GM19193 (cell line): ENCODE measurements around the gene KCNC4.

Source experiments
- POLR2A ChIP-seq: IDR thresholded peaks from 4 replicates; pipeline ENCODE4 v1.6.1; 2011; ENCODE audit not compliant: insufficient read depth, insufficient read length; ENCODE audit errors: extremely low read depth

KCNC4 gene

DNA sequence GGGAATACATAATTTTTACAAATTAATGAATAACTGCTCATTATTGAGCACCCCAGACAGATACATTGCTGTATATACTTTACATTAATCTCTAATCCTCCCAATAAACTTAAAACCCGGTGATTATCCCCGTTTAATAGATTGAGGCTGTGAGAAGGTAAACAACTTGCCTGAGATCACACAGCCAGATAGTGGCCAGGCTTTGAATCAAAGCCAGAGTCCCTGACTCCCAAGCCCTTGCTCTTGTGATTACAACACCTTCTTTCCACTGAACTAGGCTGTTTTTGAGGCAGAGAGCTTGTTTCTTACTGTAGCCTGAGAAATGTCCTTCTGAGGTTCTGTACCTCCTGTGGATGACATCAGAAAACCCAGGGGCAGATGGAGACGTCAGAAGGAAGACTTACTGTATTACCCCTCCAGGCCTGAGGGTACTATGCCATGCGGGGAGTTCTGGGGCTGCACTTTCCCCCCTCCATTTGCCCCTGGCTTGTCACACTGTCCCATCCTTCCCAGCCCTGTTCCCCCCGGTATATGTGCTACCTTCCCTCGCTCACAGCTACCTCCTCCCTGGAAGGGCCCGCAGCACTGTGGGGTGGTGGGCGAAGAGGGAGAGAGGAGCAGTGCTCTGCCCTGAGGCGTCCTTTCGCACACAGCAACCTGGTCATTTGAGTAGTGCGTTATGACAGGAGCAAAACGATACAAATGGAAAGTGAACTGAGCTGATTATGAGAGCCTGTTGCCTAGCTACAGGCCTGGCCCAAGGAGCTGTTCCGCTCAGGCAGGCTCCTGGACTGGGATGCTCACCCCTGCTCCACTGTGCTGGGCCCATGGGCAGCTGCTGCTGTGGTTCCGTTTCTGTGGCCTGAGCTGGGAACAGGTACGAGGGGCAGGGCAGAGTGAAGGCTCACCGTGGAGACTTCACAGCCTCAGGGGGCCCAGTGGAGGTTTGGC is 4.6 kb downstream of the KCNC4 start:
- no peak for TF ChIP-seq POLR2A

GRCh38 chr1:110215621-110216515 is 5.8 kb downstream of the KCNC4 start:
- no peak for TF ChIP-seq POLR2A

- TF ChIP-seq POLR2A, result no peak
Measured at GRCh38 chr1:110216844-110217444, 6.8 kb downstream of the KCNC4 start.

GRCh38 chr1:110218137-110218536 is 8.0 kb downstream of the KCNC4 start:
- TF ChIP-seq POLR2A, result no peak

- TF ChIP-seq POLR2A, result no peak
Measured at GRCh38 chr1:110218739-110219138, 8.6 kb downstream of the KCNC4 start.

DNA sequence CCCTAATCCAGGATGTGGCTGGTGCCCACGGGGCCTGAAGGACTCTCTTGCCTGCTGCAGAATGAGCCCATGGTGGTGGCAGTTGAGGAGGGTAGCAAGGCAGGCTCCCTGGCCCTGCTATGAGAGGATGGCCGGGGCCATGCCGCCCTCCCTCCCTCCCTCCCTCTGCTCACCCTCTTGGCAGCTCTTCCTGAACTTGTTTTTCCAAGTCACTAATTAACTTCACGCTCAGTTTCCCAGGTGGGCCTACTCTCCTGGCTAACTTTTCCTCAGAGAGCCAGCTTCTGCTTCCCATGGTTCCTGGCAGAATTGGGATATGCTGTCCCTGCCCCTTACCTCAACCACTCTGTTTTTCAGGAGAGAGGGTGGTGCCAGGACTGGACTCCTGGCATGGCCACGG is 10.2 kb downstream of the KCNC4 start:
- TF ChIP-seq POLR2A, result no peak

GRCh38 chr1:110221119-110221518 is 11.0 kb downstream of the KCNC4 start:
- no peak for TF ChIP-seq POLR2A

- no peak for TF ChIP-seq POLR2A
Measured at GRCh38 chr1:110223127-110223526, 13.0 kb downstream of the KCNC4 start.

GRCh38 chr1:110223581-110223980 is 13.5 kb downstream of the KCNC4 start:
- no peak for TF ChIP-seq POLR2A

DNA sequence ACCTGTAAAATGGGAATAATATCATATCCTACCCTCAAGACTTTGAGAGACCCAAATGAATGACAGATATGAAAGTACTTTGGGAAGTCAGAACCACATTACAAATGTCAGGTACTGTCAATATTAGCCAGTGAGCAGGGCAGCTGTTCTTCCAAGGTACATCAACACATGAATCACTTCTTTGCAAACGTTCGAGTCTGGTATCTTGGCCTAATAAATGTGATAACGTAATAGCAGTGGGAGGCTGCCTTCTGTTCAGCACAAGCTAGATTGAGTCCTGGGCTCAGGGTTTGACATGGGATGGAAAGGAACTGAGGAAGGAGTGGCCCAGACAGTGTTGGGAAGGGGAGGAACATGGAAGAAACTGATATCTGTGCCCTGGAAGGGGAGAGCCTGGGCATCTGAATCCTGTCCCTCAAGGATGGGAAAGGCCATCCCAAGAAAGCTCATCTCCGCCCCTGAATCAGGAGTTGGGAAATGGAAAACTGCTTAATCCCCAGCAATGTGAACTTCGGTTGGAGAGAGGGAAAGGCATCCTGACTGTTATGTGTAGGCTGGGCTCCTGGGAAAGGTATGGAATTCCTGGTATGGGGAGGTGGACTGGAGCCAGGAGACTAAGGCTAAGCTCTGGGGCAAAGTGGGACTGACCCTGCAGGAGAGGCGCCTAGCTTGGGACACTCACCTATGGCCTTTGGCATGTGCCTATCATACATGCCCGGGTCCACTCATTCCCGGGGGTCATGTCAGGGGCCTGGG is 14.3 kb downstream of the KCNC4 start:
- TF ChIP-seq POLR2A, result no peak

GRCh38 chr1:110225212-110225611 is 15.1 kb downstream of the KCNC4 start:
- no peak for TF ChIP-seq POLR2A

DNA sequence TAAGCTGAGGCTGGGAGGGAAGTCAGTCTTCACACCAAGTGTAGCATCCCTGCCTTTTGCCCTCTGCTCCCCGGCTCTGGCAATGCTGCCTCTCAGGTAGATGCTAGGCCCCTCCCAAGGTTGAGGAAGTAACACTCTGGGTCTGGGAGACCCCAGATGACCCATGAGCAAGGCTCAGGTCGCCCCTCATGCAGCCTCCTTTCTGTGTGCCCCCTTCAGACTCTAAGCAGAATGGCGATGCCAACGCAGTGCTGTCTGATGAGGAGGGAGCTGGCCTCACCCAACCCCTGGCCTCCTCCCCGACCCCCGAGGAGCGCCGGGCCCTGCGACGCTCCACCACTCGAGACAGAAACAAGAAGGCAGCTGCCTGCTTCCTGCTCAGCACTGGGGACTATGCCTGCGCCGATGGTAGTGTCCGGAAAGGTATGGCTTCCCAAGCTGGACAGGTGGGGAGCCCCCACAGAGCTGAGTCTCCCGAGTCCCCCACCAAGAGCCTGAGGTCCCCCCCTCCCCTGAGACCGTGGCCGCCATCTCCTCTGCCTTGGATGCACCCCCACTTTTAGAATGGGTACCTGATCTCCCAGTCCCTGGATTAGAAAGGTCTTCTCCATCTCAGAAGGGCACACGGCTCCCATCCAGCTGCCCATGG is 15.8 kb downstream of the KCNC4 start:
- TF ChIP-seq POLR2A, result no peak

DNA sequence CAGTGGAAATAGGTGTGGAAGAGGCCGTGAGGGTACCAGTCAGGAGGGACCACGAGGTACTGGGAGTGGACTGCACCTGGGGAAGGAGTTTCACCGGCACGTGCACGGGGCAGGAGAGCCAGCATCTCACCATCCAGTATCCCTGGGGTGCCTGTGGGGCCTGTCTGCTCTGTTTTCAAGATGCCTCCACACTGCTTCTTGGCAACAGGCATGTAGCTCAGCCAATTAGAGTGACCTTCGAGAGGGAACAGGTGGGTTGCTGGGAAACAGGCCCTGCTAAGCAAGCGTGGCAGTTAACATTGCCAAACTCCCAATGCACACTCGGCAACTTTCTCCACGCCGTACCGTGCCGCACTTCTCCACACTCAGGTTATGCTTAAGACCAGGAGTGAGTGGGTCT is 17.7 kb downstream of the KCNC4 start:
- no peak for TF ChIP-seq POLR2A

- TF ChIP-seq POLR2A, result no peak
Measured at GRCh38 chr1:110228381-110228780, 18.3 kb downstream of the KCNC4 start.

- TF ChIP-seq POLR2A, result no peak
Measured at GRCh38 chr1:110228869-110229268, 18.8 kb downstream of the KCNC4 start.
